A673 (cell line): ENCODE results near the gene CCDC33. TPM values are rescaled to one million over a fixed set of nuclear protein-coding genes. Genes with fewer than 3 reads are reported as not detected.

Source experiments
- BruUV-seq: library from RNA; stranded (reverse); fragments of 400-500 nt; replicated peaks from 2 replicates; lab custom pipeline; 2021; lab: Mats Ljungman, UMichigan
- CTCF ChIA-PET: fragments of 300-600 bp; sonication (Branson Sonifier 250); formaldehyde crosslinking; loops from one replicate; lab custom pipeline; 2022; ENCODE audit warnings: antibody characterized with exemption; lab: Charles Lee
- POLR2A ChIA-PET: fragments of 300-600 bp; sonication (Branson Sonifier 250); formaldehyde crosslinking; loops from one replicate; lab custom pipeline; 2022; ENCODE audit warnings: antibody characterized with exemption; ENCODE audit not compliant: low non-redundant PET; lab: Charles Lee
- DNase-seq: peaks from one replicate; pipeline ENCODE4 v3.0.0-alpha.2; 2015; ENCODE audit warnings: low spot score
- H3K27ac ChIP-seq: fragments of 200-600 bp; sonication (generic); 2 replicates; pipeline ENCODE4 v1.5.1; 2016; ENCODE audit warnings: mixed run types, low read depth, mild to moderate bottlenecking, mixed read lengths, antibody characterized with exemption, low read length; ENCODE audit not compliant: poor library complexity, severe bottlenecking
- H3K27me3 ChIP-seq: fragments of 200-600 bp; sonication (generic); replicated peaks from 2 replicates; pipeline ENCODE4 v1.6.1; 2017; ENCODE audit warnings: mixed run types, low read depth, mild to moderate bottlenecking, mixed read lengths, antibody characterized with exemption, low read length; ENCODE audit not compliant: insufficient read depth, poor library complexity
- H3K36me3 ChIP-seq: fragments of 200-600 bp; sonication (generic); 2 replicates; pipeline ENCODE4 v1.6.1; 2016; ENCODE audit warnings: mixed run types, mild to moderate bottlenecking, mixed read lengths, antibody characterized with exemption, low read length; ENCODE audit not compliant: insufficient read depth, poor library complexity, severe bottlenecking
- H3K4me1 ChIP-seq: fragments of 200-600 bp; sonication (generic); 2 replicates; pipeline ENCODE4 v1.6.1; 2017; ENCODE audit warnings: mixed run types, mild to moderate bottlenecking, mixed read lengths, antibody characterized with exemption, low read length; ENCODE audit not compliant: insufficient read depth, poor library complexity, severe bottlenecking
- H3K4me3 ChIP-seq: fragments of 200-600 bp; sonication (generic); 2 replicates; pipeline ENCODE4 v1.5.1; 2016; ENCODE audit warnings: low read depth, mixed run types, mild to moderate bottlenecking, mixed read lengths, low read length; ENCODE audit not compliant: poor library complexity, severe bottlenecking
- H3K9me3 ChIP-seq: fragments of 200-600 bp; sonication (generic); 2 replicates; pipeline ENCODE4 v1.6.1; 2016; ENCODE audit warnings: mixed run types, low read depth, mild to moderate bottlenecking, mixed read lengths, antibody characterized with exemption, low read length; ENCODE audit not compliant: poor library complexity, severe bottlenecking
- EZH2 ChIP-seq: fragments of 200-600 bp; sonication (generic); IDR thresholded peaks from 2 replicates; pipeline ENCODE4 v1.6.1; 2017; ENCODE audit warnings: borderline replicate concordance, low read depth, mild to moderate bottlenecking, mixed read lengths, antibody characterized with exemption, low read length; ENCODE audit not compliant: poor library complexity, severe bottlenecking
- intact Hi-C: fragments of 100-400 bp; cut with micrococcal nuclease; formaldehyde crosslinking; loops from one replicate; pipeline ENCODE4 v1.10.0; 2022; ENCODE audit not compliant: unreplicated experiment
- total RNA-seq: library from RNA; stranded (reverse); gene quantifications from 2 replicates; pipeline ENCODE4 v1.2.3, GENCODE V29; 2021
- TF ChIP-seq, protein P1 (sequence below): fragments of 300-800, 200-600 bp; sonication (generic); conservative IDR thresholded peaks from 2 replicates; pipeline ENCODE4 v1.5.1; 2017; ENCODE audit warnings: low read depth, mild to moderate bottlenecking, antibody characterized with exemption, low read length, moderate library complexity, mixed read lengths

The CCDC33 gene
- total RNA-seq, 1 experiment from 2014 or later, result not detected

DNA sequence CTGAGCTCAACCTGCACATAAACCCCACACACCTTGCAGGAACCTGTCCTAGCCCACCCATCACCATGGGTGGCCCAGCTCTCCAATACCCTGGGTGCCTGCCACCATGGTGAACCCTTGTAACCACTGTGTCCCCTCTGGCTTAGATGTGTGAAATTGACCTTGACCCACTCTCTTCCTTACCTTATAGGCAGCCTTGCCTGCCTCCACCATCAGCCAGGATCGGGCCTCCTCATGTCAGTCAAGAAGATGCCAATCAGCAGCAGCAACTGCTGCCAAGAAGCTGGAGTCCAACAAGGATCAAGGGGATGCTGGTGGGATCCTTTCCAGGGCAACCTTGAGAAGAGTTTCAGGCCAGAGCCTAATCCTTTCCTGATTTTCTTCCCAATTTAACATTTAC lies 140.1 kb downstream of the CCDC33 start:
- DNase-seq, result no peak
- no peaks in the 10 kb centered on the region for H3K36me3 ChIP-seq
- intact Hi-C loops, result no loop called here
- ChIA-PET POLR2A (no interaction called here), CTCF (interaction anchor here (1.0 kb wide), 1 partner anchor 393 kb away, joined by 3 read pairs; no protein-coding TSS in a partner anchor)
- H3K4me3 ChIP-seq, result no peak overlapping the region
- TF ChIP-seq, protein P1, sequence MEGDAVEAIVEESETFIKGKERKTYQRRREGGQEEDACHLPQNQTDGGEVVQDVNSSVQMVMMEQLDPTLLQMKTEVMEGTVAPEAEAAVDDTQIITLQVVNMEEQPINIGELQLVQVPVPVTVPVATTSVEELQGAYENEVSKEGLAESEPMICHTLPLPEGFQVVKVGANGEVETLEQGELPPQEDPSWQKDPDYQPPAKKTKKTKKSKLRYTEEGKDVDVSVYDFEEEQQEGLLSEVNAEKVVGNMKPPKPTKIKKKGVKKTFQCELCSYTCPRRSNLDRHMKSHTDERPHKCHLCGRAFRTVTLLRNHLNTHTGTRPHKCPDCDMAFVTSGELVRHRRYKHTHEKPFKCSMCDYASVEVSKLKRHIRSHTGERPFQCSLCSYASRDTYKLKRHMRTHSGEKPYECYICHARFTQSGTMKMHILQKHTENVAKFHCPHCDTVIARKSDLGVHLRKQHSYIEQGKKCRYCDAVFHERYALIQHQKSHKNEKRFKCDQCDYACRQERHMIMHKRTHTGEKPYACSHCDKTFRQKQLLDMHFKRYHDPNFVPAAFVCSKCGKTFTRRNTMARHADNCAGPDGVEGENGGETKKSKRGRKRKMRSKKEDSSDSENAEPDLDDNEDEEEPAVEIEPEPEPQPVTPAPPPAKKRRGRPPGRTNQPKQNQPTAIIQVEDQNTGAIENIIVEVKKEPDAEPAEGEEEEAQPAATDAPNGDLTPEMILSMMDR, result no peak
- no peak for TF ChIP-seq EZH2
- no TSS peak for BruUV-seq
- H3K9me3 ChIP-seq, result no peaks in the 10 kb centered on the region
- H3K27ac ChIP-seq, result no peak overlapping the region
- H3K27me3 ChIP-seq, result peaks cover 15% of the 10 kb centered on the region
- peaks cover 7% of the 10 kb centered on the region for H3K4me1 ChIP-seq

DNA sequence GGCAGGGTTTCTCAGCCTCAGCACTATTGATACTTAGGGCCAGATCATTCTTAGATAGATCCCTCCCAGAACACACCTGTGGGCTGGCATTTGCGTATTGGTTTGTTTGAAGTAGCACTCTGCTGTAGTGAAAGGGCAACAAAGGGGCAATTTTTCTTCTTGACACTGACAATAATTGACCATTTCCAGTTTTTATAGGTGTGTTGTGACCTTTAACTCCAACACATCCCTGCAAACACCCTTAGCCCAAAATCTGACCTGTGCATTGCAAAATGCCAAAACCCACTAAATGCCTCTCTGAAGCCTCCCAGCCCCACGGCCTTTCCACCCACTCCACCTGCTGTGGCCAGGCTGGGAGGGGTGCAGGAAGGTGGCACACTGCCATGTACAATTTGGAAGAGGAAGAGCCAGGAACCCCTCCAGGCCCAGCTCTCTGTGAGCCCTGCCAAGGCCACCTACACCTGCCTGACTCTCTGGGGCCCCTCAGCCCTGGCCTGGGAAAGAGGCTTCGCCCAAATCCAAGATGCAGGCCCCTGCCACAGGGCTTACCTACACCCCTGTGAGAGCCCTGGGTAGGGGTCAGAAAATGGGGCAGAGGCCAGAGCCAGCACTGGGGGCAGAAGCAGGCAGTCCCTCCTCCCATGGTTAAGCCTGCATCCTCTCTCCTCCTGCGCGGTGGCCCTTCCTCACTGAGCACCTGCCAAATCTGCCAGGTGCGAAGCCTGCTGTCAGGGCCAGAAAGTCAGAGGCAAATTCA lies 140.9 kb downstream of the CCDC33 start:
- no peak for TF ChIP-seq EZH2
- TF ChIP-seq, protein P1, result no peak
- BruUV-seq, result no TSS peak
- DNase-seq, result no peak
- CTCF ChIA-PET, result no interaction called here
- Histone ChIP-seq H3K36me3 (no peaks in the 10 kb centered on the region), H3K4me3 (no peak overlapping the region), H3K27ac (no peak overlapping the region), H3K27me3 (peaks cover 8% of the 10 kb centered on the region), H3K9me3 (no peaks in the 10 kb centered on the region), H3K4me1 (peaks cover 7% of the 10 kb centered on the region)
- POLR2A ChIA-PET, result no interaction called here
- intact Hi-C loops, result no loop called here

DNA sequence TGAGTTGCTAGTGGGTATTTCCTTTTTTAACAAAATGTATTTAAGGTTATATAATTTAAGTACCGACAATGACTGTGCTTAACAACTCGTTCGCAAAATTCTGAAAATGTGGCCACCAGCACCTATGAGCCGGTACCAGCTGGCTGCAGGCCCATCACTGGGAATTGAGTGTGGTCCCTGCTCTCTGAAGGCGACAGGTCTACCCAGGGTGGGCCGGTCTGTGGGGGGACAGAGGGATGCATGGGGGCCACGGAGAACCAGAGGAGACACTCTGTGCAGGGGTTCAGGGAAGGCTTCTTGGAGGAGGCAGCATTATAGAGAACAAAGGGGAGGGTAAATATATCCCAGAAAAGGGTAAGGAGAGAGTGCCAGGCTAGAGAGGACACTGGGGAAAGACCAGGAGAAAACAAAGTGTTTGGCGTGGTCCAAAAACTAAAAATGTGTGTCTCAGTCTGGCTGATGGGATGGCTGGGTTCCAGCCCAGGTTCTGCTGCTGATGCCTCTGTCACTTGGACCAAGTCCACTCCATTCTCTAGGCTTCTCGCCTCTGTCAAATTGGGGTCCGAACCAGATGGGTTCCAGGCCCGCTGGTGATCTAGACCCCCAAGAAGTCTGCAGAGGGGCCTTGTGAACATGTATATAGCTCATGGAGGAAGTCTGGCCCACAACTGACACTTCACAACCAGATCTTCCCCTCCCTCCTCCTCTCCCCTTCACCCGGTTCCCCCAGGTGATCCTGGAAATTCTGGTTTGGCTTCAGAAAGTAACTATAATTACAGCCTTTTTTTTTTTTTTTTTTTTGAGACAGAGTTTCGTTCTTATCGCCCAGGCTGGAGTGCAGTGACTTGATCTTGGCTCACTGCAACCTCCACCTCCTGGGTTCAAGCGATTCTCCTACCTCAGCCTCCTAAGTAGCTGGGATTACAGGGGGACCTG lies 142.0 kb downstream of the CCDC33 start:
- TF ChIP-seq, protein P1, result no peak
- TF ChIP-seq EZH2, result no peak
- POLR2A ChIA-PET, result no interaction called here
- DNase-seq, result no peak
- H3K36me3 ChIP-seq, result no peaks in the 10 kb centered on the region
- no TSS peak for BruUV-seq
- intact Hi-C loops, result no loop called here
- H3K4me3 ChIP-seq, result no peak overlapping the region
- H3K27me3 ChIP-seq, result no peaks in the 10 kb centered on the region
- H3K4me1 ChIP-seq, result peaks cover 7% of the 10 kb centered on the region
- CTCF ChIA-PET, result no interaction called here
- H3K27ac ChIP-seq, result no peak overlapping the region
- no peaks in the 10 kb centered on the region for H3K9me3 ChIP-seq
